GM12878 (cell line): ENCODE measurements around the gene GOPC. TPM values are rescaled to one million over a fixed set of nuclear protein-coding genes. Genes with fewer than 3 reads are reported as not detected.

Source experiments
- ATAC-seq: fragments of 200-7000 bp; cut with Tn5 transposase; 3 replicates; pipeline ENCODE4 v1.9.1; 2020; ENCODE audit warnings: mild to moderate bottlenecking, moderate library complexity
- BruUV-seq: library from RNA; stranded (reverse); fragments of 400-500 nt; replicated peaks from 2 replicates; lab custom pipeline; 2021; lab: Mats Ljungman, UMichigan
- CTCF ChIA-PET: fragments of 300-600 bp; sonication (Branson Sonifier 250); formaldehyde crosslinking; extraction: SDS; loops from one replicate; lab custom pipeline; 2021; ENCODE audit warnings: inconsistent platforms; lab: Yijun Ruan, JAX
- POLR2A ChIA-PET: fragments of 350-600 bp; formaldehyde crosslinking; extraction: SDS; loops from one replicate; lab custom pipeline; 2021; ENCODE audit warnings: inconsistent platforms; lab: Charles Lee
- RAD21 ChIA-PET: fragments of 300-600 bp; sonication (Branson Sonifier 250); formaldehyde crosslinking; loops from one replicate; lab custom pipeline; 2023; ENCODE audit warnings: antibody characterized with exemption; ENCODE audit not compliant: unreplicated experiment; lab: Charles Lee
- SMC1A ChIA-PET: fragments of 300-600 bp; sonication (Branson Sonifier 250); formaldehyde crosslinking; loops from one replicate; lab custom pipeline; 2023; ENCODE audit not compliant: unreplicated experiment, uncharacterized antibody; lab: Charles Lee
- DNase-seq: peaks from one replicate; pipeline ENCODE4 v3.0.0-alpha.2; 2011; ENCODE audit warnings: low read depth, low spot score
- FAIRE-seq: peaks from 3 replicates; lab custom pipeline; 2011; peaks lifted over from hg19 to GRCh38; lab: Jason Lieb, UNC
- H2AFZ ChIP-seq: 2 replicates; pipeline ENCODE4 v1.6.0; 2011; ENCODE audit warnings: low read depth, low read length, control low read depth; ENCODE audit not compliant: control insufficient read depth
- H3K27ac ChIP-seq: 2 replicates; pipeline ENCODE4 v1.5.1; 2011; ENCODE audit warnings: control low read depth; ENCODE audit not compliant: control insufficient read depth, insufficient read depth
- H3K27me3 ChIP-seq, 2 experiments: replicated peaks in 1 of 2; 2 replicates each; pipeline versions ENCODE4 v1.6.0 to v1.6.1; 2011; ENCODE audit warnings: low read length in 1 of 2; ENCODE audit not compliant: control insufficient read depth in 2 of 2, insufficient read depth in 2 of 2
- H3K36me3 ChIP-seq, 2 experiments: 2 replicates each; pipeline ENCODE4 v1.5.1; 2011; ENCODE audit warnings: low read length in 1 of 2; ENCODE audit not compliant: control insufficient read depth in 2 of 2, insufficient read depth in 2 of 2
- H3K4me1 ChIP-seq: 2 replicates; pipeline ENCODE4 v1.6.1; 2011; ENCODE audit warnings: mild to moderate bottlenecking, low read length, moderate library complexity, mixed read lengths; ENCODE audit not compliant: control insufficient read depth, insufficient read depth
- H3K4me2 ChIP-seq: 2 replicates; pipeline ENCODE4 v1.6.0; 2011; ENCODE audit warnings: control low read depth; ENCODE audit not compliant: control insufficient read depth, insufficient read depth
- H3K4me3 ChIP-seq: fragments of 200-600 bp; sonication (generic); 2 replicates; pipeline ENCODE4 v1.5.1; 2016
- H3K79me2 ChIP-seq: 2 replicates; pipeline ENCODE4 v1.6.0; 2011; ENCODE audit warnings: low read length; ENCODE audit not compliant: control insufficient read depth, insufficient read depth
- H3K9ac ChIP-seq: 2 replicates; pipeline ENCODE4 v1.8.0; 2011; ENCODE audit warnings: low read length, control low read depth, mixed read lengths; ENCODE audit not compliant: control insufficient read depth, insufficient read depth
- H3K9me3 ChIP-seq: replicated peaks from 3 replicates; pipeline ENCODE4 v1.5.1; 2011; ENCODE audit warnings: mild to moderate bottlenecking, low read length; ENCODE audit not compliant: control insufficient read depth, insufficient read depth
- H4K20me1 ChIP-seq: 2 replicates; pipeline ENCODE4 v1.6.0; 2011; ENCODE audit not compliant: control insufficient read depth, insufficient read depth
- CHD4 ChIP-seq: fragments of 200-600 bp; sonication (generic); IDR thresholded peaks from 2 replicates; pipeline ENCODE4 v1.6.1; 2016; ENCODE audit warnings: mild to moderate bottlenecking
- CREB1 ChIP-seq: IDR thresholded peaks from 2 replicates; pipeline ENCODE4 v1.6.1; 2012; ENCODE audit warnings: low read depth, mild to moderate bottlenecking, inconsistent platforms
- JUNB ChIP-seq: IDR thresholded peaks from 2 replicates; pipeline ENCODE4 v1.6.1; 2016; ENCODE audit warnings: antibody characterized with exemption, mild to moderate bottlenecking
- RUNX3 ChIP-seq: IDR thresholded peaks from 2 replicates; pipeline ENCODE4 v1.6.1; 2012; ENCODE audit warnings: low read length, inconsistent platforms
- TARDBP ChIP-seq: IDR thresholded peaks from 2 replicates; pipeline ENCODE4 v1.6.1; 2016; ENCODE audit warnings: borderline replicate concordance
- WRNIP1 ChIP-seq: IDR thresholded peaks from 2 replicates; pipeline ENCODE4 v1.6.1; 2011; ENCODE audit warnings: low read depth, low read length, improper control_type of control experiment, borderline replicate concordance
- WGBS: methylation state at CpG from one replicate; pipeline ENCODE4 v1.1.6; 2016; ENCODE audit warnings: low lambda C conversion rate; ENCODE audit not compliant: insufficient replicate concordance, insufficient coverage; ENCODE audit errors: missing lambda C conversion rate; 5-methylcytosine and 5-hydroxymethylcytosine counted together
- in situ Hi-C: fragments of 300-500 bp; cut with MboI; formaldehyde crosslinking; loops from 9 replicates; pipeline ENCODE4 v1.14.3; 2018; ENCODE audit warnings: mixed read lengths
- intact Hi-C: fragments of 100-400 bp; cut with micrococcal nuclease; formaldehyde crosslinking; loops from one replicate; pipeline ENCODE4 v1.14.2; 2022; ENCODE audit not compliant: unreplicated experiment
- polyA plus RNA-seq, 11 experiments: library from polyadenylated mRNA; depleted of rRNA in 4 of 11; unstranded in 6 of 11; stranded (reverse) in 5 of 11; fragments of >200 nt; fragmentation: Nextera tagmentation in 4 of 11; fragmentation: Illumina TruSeq in 1 of 11; extraction: Ambion mirVana in 4 of 11; extraction: Trizol in 1 of 11; gene quantifications; 1 replicate in 1 of 11; 2 replicates in 10 of 11; pipeline versions ENCODE4 v1.2.1 to v1.2.3, GENCODE V29; 2011 to 2016; ENCODE audit warnings: inconsistent platforms in 2 of 11, missing spikeins in 2 of 11, low read depth in 1 of 11
- total RNA-seq, 4 experiments: library from RNA; depleted of rRNA in 3 of 4; stranded (reverse); fragments of >200 nt in 3 of 4; fragmentation: Illumina TruSeq in 1 of 4; extraction: Trizol in 1 of 4; gene quantifications; 2 replicates each; pipeline versions ENCODE4 v1.2.1 to v1.2.3, GENCODE V29; 2013 to 2021
- TF ChIP-seq, protein P1 (sequence below): fragments of 450-650 bp; formaldehyde crosslinking; IDR thresholded peaks from 2 replicates; pipeline ENCODE4 v1.5.0; 2022; ENCODE audit warnings: mild to moderate bottlenecking, missing genetic modification characterization
- TF ChIP-seq, protein P2 (sequence below): fragments of 450-650 bp; IDR thresholded peaks from 2 replicates; pipeline ENCODE4 v1.6.1; 2017; ENCODE audit warnings: mild to moderate bottlenecking, moderate library complexity
- TF ChIP-seq, protein P3 (sequence below): fragments of 450-650 bp; formaldehyde crosslinking; IDR thresholded peaks from 2 replicates; pipeline ENCODE4 v1.4.0; 2020; ENCODE audit warnings: mild to moderate bottlenecking, moderate library complexity

GOPC gene
- total and polyA plus RNA-seq, 10 of the 15 experiments (the other 5 are each of a cell fraction or from before 2014, with no cell fraction given), result 5.8 to 28.5 (median 18.0) TPM

DNA sequence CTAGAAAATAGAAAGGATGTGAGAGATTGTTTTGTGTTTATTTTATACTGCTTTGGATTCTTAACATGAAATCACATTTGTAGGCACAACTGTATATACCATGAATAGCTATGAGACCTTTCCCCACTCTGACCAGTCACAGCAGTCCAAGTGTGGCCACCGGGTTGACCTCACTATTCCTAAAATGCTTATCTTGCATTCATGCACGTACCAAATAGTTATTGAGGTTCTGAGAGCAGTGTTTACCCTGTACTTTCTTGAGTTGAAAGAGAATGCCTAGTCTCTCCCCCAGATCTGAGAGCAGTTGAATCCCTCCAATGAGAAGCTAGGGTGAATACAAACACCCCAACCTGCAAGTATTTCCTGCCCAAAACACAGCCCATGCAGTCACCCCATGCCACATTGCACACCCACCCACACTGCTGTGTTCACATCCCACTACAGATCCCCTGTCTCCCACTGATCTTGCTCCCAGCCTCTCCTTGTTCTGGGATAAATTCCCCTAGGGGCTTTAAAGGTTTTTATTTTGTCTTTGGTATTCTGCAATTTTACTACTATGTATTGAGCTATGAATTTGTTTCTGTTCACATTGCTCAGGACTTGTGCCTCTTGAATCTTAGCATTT lies 51.6 kb downstream of the GOPC start:
- Histone ChIP-seq H3K9ac (no peak overlapping the region), H3K79me2 (no peaks in the 10 kb centered on the region), H2AFZ (no peak overlapping the region), H3K4me3 (no peak overlapping the region), H4K20me1 (no peaks in the 10 kb centered on the region), H3K27me3 (no peaks in the 10 kb centered on the region), H3K4me2 (no peak overlapping the region), H3K36me3 (no peaks in the 10 kb centered on the region; a peak in 2 of 4 replicates), H3K4me1 (peaks cover 16% of the 10 kb centered on the region), H3K9me3 (no peaks in the 10 kb centered on the region), H3K27ac (no peak overlapping the region)
- ATAC-seq, result no peak
- 50% methylated on average over 2 of the region's 2 CpGs for WGBS
- intact Hi-C loops (loop anchor here (10.0 kb wide), 1 partner anchor 284 kb away; no protein-coding TSS in a partner anchor), in situ Hi-C loops (loop anchor here (5.0 to 10.0 kb wide), 2 partner anchors 103 to 196 kb away; no protein-coding TSS in a partner anchor)
- ChIA-PET POLR2A (no interaction called here), RAD21 (interaction anchor here (1.0 to 2.8 kb wide), 4 partner anchors 57 to 101 kb away, joined by 5 to 12 read pairs (median 8); no protein-coding TSS in a partner anchor), SMC1A (interaction anchor here (1.1 to 1.8 kb wide), 8 partner anchors 9 to 100 kb away, joined by 3 to 5 read pairs (median 4); no protein-coding TSS in a partner anchor), CTCF (interaction anchor here (0.6 to 14.8 kb wide), 10 partner anchors 15 to 582 kb away, joined by 3 to 223 read pairs (median 5); partner anchors contain the start of gene DCBLD1)
- no TSS peak for BruUV-seq
- DNase-seq, result no peak
- no peak for FAIRE-seq
- TF ChIP-seq, protein P1, sequence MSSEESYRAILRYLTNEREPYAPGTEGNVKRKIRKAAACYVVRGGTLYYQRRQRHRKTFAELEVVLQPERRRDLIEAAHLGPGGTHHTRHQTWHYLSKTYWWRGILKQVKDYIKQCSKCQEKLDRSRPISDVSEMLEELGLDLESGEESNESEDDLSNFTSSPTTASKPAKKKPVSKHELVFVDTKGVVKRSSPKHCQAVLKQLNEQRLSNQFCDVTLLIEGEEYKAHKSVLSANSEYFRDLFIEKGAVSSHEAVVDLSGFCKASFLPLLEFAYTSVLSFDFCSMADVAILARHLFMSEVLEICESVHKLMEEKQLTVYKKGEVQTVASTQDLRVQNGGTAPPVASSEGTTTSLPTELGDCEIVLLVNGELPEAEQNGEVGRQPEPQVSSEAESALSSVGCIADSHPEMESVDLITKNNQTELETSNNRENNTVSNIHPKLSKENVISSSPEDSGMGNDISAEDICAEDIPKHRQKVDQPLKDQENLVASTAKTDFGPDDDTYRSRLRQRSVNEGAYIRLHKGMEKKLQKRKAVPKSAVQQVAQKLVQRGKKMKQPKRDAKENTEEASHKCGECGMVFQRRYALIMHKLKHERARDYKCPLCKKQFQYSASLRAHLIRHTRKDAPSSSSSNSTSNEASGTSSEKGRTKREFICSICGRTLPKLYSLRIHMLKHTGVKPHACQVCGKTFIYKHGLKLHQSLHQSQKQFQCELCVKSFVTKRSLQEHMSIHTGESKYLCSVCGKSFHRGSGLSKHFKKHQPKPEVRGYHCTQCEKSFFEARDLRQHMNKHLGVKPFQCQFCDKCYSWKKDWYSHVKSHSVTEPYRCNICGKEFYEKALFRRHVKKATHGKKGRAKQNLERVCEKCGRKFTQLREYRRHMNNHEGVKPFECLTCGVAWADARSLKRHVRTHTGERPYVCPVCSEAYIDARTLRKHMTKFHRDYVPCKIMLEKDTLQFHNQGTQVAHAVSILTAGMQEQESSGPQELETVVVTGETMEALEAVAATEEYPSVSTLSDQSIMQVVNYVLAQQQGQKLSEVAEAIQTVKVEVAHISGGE (CRISPR knock-in tag), result no peak
- TF ChIP-seq RUNX3 (no peak), JUNB (no peak), TARDBP (no peak), WRNIP1 (no peak), CREB1 (no peak), CHD4 (no peak)
- TF ChIP-seq, protein P2, sequence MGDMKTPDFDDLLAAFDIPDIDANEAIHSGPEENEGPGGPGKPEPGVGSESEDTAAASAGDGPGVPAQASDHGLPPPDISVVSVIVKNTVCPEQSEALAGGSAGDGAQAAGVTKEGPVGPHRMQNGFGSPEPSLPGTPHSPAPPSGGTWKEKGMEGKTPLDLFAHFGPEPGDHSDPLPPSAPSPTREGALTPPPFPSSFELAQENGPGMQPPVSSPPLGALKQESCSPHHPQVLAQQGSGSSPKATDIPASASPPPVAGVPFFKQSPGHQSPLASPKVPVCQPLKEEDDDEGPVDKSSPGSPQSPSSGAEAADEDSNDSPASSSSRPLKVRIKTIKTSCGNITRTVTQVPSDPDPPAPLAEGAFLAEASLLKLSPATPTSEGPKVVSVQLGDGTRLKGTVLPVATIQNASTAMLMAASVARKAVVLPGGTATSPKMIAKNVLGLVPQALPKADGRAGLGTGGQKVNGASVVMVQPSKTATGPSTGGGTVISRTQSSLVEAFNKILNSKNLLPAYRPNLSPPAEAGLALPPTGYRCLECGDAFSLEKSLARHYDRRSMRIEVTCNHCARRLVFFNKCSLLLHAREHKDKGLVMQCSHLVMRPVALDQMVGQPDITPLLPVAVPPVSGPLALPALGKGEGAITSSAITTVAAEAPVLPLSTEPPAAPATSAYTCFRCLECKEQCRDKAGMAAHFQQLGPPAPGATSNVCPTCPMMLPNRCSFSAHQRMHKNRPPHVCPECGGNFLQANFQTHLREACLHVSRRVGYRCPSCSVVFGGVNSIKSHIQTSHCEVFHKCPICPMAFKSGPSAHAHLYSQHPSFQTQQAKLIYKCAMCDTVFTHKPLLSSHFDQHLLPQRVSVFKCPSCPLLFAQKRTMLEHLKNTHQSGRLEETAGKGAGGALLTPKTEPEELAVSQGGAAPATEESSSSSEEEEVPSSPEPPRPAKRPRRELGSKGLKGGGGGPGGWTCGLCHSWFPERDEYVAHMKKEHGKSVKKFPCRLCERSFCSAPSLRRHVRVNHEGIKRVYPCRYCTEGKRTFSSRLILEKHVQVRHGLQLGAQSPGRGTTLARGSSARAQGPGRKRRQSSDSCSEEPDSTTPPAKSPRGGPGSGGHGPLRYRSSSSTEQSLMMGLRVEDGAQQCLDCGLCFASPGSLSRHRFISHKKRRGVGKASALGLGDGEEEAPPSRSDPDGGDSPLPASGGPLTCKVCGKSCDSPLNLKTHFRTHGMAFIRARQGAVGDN, result no peak
- TF ChIP-seq, protein P3, sequence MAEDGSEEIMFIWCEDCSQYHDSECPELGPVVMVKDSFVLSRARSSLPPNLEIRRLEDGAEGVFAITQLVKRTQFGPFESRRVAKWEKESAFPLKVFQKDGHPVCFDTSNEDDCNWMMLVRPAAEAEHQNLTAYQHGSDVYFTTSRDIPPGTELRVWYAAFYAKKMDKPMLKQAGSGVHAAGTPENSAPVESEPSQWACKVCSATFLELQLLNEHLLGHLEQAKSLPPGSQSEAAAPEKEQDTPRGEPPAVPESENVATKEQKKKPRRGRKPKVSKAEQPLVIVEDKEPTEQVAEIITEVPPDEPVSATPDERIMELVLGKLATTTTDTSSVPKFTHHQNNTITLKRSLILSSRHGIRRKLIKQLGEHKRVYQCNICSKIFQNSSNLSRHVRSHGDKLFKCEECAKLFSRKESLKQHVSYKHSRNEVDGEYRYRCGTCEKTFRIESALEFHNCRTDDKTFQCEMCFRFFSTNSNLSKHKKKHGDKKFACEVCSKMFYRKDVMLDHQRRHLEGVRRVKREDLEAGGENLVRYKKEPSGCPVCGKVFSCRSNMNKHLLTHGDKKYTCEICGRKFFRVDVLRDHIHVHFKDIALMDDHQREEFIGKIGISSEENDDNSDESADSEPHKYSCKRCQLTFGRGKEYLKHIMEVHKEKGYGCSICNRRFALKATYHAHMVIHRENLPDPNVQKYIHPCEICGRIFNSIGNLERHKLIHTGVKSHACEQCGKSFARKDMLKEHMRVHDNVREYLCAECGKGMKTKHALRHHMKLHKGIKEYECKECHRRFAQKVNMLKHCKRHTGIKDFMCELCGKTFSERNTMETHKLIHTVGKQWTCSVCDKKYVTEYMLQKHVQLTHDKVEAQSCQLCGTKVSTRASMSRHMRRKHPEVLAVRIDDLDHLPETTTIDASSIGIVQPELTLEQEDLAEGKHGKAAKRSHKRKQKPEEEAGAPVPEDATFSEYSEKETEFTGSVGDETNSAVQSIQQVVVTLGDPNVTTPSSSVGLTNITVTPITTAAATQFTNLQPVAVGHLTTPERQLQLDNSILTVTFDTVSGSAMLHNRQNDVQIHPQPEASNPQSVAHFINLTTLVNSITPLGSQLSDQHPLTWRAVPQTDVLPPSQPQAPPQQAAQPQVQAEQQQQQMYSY (CRISPR knock-in tag), result no peak
